Activated CD4-positive, alpha-beta T cell treated with anti-CD3 and anti-CD28 coated beads for 48 hours (primary cell): ENCODE results near the gene DTD1.

Experiments
- DNase-seq: peaks from one replicate; pipeline ENCODE4 v3.0.0-alpha.2; 2020

DTD1 gene

DNA sequence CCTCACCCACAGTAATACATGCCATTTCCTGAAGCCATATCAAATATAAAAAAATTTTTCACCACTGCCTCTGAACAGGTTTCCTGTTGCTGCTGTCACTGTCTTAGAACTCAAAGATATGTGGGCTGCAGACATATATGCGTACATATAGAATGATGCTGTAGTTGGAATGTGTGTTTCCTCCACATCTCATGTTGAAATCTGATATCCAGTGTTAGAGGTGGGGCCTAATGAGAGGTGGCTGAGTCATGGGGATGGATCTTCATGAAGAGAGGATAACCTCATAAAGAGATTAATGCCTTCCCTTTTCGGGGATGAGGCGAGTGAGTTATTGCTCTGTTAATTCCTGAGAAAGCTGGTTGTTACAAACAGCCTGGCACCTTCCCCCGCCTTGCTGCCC lies 218.0 kb downstream of the DTD1 start:
- DNase-seq = no peak

- DNase-seq = no peak
Observed at GRCh38 chr20:18808712-18809111, 220.9 kb downstream of the DTD1 start.

DNA sequence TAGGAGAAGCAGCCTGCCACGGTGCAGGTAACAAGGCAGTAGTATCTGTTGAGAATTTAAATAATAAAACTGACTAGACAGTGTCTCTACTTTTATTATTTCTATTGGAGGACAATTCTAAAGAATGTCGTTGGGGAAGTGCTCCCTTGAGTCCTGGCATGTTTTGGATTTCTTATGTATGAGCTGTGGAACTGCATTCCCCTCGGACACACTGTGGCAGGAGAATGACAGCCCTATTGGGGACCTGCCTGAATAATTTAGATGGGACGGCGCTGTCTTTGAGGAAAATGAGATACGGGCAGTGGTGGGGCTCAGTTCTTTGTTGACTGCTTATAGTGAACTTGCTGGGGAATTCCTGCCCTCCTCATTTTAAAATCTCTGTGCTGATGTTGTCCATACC lies 223.3 kb downstream of the DTD1 start:
- no peak for DNase-seq

- no peak for DNase-seq
Observed at GRCh38 chr20:18811904-18812303, 224.1 kb downstream of the DTD1 start.

DNA sequence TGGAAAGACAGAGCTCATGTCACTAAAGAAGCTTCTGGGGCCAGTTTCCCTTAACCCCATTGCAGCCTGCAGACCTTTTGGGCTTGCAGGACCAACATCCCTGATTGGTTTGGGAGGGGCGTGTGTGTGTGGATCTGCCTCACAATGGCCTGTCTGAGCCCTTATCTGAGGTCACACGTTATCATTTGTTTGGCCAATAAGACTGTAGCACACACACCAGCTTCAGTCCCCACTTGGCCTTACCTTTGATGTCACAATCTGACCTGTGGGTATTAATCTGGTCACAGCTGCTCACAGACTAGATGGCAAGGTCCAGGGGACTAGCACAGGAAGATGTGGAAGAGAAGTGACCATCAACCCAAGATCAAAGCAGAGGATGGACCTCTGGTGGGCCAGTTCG lies 225.6 kb downstream of the DTD1 start, which contains the start of gene SCP2D1:
Gene SCP2D1, plus strand, starts transcription at position 301 of the 400 bp plus-strand sequence. Its CDS starts 33 bp downstream, at position 334.
- no peak for DNase-seq

GRCh38 chr20:18815194-18815942 lies 227.5 kb downstream of the DTD1 start:
- DNase-seq = no peak
